Measurements from ENCODE around the gene CLIC3. TPM values are rescaled to one million over a fixed set of nuclear protein-coding genes. Genes with fewer than 3 reads are reported as not detected.

CLIC3 gene
- total RNA-seq, 1 donor from 2014 or later, result not detected

GRCh38 chr9:136963341-136963740 is 33.0 kb downstream of the CLIC3 start:
- no peaks in the 10 kb centered on the region for H3K9me3 Mint-ChIP-seq
- no peak overlapping the region for H3K4me3 Mint-ChIP-seq
- ChIA-PET POLR2A (no interaction called here), CTCF (no interaction called here)
- TF ChIP-seq CTCF (IDR thresholded peaks at IDR 0.05), result no peak
- peaks cover 9% of the 10 kb centered on the region for H3K4me1 Mint-ChIP-seq
- intact Hi-C loops (cut with micrococcal nuclease), result no loop called here
- H3K27me3 Mint-ChIP-seq, result peaks cover 9% of the 10 kb centered on the region
- no peaks in the 10 kb centered on the region for H3K36me3 Mint-ChIP-seq (ENCODE audit: low read depth)
- no peak overlapping the region for H3K27ac Mint-ChIP-seq
- ATAC-seq (ENCODE audit: low read depth) (no peak), DNase-seq (no peak)

GRCh38 chr9:136962701-136963248 is 33.6 kb downstream of the CLIC3 start:
- H3K9me3 Mint-ChIP-seq, result no peaks in the 10 kb centered on the region
- peaks cover 11% of the 10 kb centered on the region for H3K27me3 Mint-ChIP-seq
- TF ChIP-seq CTCF (IDR thresholded peaks at IDR 0.05), result no peak
- DNase-seq, result no peak
- POLR2A ChIA-PET, result no interaction called here
- H3K4me1 Mint-ChIP-seq, result peaks cover 9% of the 10 kb centered on the region
- no peak for ATAC-seq (ENCODE audit: low read depth)
- H3K27ac Mint-ChIP-seq, result no peak overlapping the region
- H3K4me3 Mint-ChIP-seq, result no peak overlapping the region
- intact Hi-C loops (cut with micrococcal nuclease), result no loop called here
- CTCF ChIA-PET, result no interaction called here
- no peaks in the 10 kb centered on the region for H3K36me3 Mint-ChIP-seq (ENCODE audit: low read depth)

GRCh38 chr9:136962163-136962562 is 34.2 kb downstream of the CLIC3 start:
- Mint-ChIP-seq H3K36me3 (ENCODE audit: low read depth) (no peaks in the 10 kb centered on the region), H3K4me3 (no peak overlapping the region), H3K27me3 (peaks cover 11% of the 10 kb centered on the region), H3K4me1 (peaks cover 9% of the 10 kb centered on the region), H3K27ac (no peak overlapping the region), H3K9me3 (no peaks in the 10 kb centered on the region)
- no peak for TF ChIP-seq CTCF (IDR thresholded peaks at IDR 0.05)
- ATAC-seq (ENCODE audit: low read depth) (no peak), DNase-seq (no peak)
- ChIA-PET POLR2A (no interaction called here), CTCF (no interaction called here)
- intact Hi-C loops (cut with micrococcal nuclease), result no loop called here

GRCh38 chr9:136961279-136962065 is 34.9 kb downstream of the CLIC3 start:
- no peak overlapping the region for H3K27ac Mint-ChIP-seq
- H3K36me3 Mint-ChIP-seq (ENCODE audit: low read depth), result no peaks in the 10 kb centered on the region
- no peak overlapping the region for H3K4me3 Mint-ChIP-seq
- peaks cover 9% of the 10 kb centered on the region for H3K4me1 Mint-ChIP-seq
- intact Hi-C loops (cut with micrococcal nuclease), result no loop called here
- H3K27me3 Mint-ChIP-seq, result peaks cover 11% of the 10 kb centered on the region
- ATAC-seq (ENCODE audit: low read depth), result no peak
- no peak for DNase-seq
- CTCF ChIA-PET, result no interaction called here
- POLR2A ChIA-PET, result no interaction called here
- no peaks in the 10 kb centered on the region for H3K9me3 Mint-ChIP-seq
- no peak for TF ChIP-seq CTCF (IDR thresholded peaks at IDR 0.05)

- ChIA-PET POLR2A (no interaction called here), CTCF (no interaction called here)
- peaks cover 7% of the 10 kb centered on the region for H3K27me3 Mint-ChIP-seq
- no peak overlapping the region for H3K27ac Mint-ChIP-seq
- no peak for TF ChIP-seq CTCF (IDR thresholded peaks at IDR 0.05)
- H3K9me3 Mint-ChIP-seq, result no peaks in the 10 kb centered on the region
- intact Hi-C loops (cut with micrococcal nuclease), result no loop called here
- DNase-seq (no peak), ATAC-seq (ENCODE audit: low read depth) (no peak)
- H3K4me3 Mint-ChIP-seq, result no peak overlapping the region
- peaks cover 4% of the 10 kb centered on the region for H3K4me1 Mint-ChIP-seq
- H3K36me3 Mint-ChIP-seq (ENCODE audit: low read depth), result no peaks in the 10 kb centered on the region
Observed at GRCh38 chr9:136960938-136961275, 35.5 kb downstream of the CLIC3 start.

Data from activated B cell treated with CpG ODN at 0.5 μM for 24 hours (primary cell).